PFSK-1 (cell line): ENCODE data around the gene SELP.

ENCODE experiments used
- FOXP2 ChIP-seq: optimal IDR thresholded peaks from 2 replicates; pipeline ENCODE3; 2011; ENCODE audit warnings: borderline replicate concordance, control low read depth, inconsistent platforms; ENCODE audit not compliant: insufficient read depth; ENCODE audit errors: extremely low read length, extremely low read depth
- POLR2AphosphoS5 ChIP-seq: IDR thresholded peaks from 2 replicates; pipeline ENCODE4 v1.6.1; 2012; ENCODE audit warnings: low read depth, mild to moderate bottlenecking, control low read depth, low read length, moderate library complexity
- REST ChIP-seq, 2 experiments: IDR thresholded peaks; 2 replicates each; pipeline versions ENCODE4 v1.6.1 to v1.8.0; 2011 to 2012; ENCODE audit warnings: low read depth in 2 of 2, low read length in 2 of 2, control low read depth in 1 of 2, inconsistent platforms in 1 of 2, mild to moderate bottlenecking in 1 of 2, moderate library complexity in 1 of 2; ENCODE audit not compliant: insufficient read depth in 1 of 2
- SIN3A ChIP-seq: IDR thresholded peaks from 2 replicates; pipeline ENCODE4 v1.6.1; 2012; ENCODE audit warnings: mild to moderate bottlenecking, low read length, moderate library complexity, borderline replicate concordance; ENCODE audit not compliant: insufficient read depth
- TAF1 ChIP-seq: IDR thresholded peaks from 2 replicates; pipeline ENCODE4 v1.6.1; 2012; ENCODE audit warnings: low read length, control low read depth, borderline replicate concordance; ENCODE audit not compliant: insufficient read depth

SELP gene

DNA sequence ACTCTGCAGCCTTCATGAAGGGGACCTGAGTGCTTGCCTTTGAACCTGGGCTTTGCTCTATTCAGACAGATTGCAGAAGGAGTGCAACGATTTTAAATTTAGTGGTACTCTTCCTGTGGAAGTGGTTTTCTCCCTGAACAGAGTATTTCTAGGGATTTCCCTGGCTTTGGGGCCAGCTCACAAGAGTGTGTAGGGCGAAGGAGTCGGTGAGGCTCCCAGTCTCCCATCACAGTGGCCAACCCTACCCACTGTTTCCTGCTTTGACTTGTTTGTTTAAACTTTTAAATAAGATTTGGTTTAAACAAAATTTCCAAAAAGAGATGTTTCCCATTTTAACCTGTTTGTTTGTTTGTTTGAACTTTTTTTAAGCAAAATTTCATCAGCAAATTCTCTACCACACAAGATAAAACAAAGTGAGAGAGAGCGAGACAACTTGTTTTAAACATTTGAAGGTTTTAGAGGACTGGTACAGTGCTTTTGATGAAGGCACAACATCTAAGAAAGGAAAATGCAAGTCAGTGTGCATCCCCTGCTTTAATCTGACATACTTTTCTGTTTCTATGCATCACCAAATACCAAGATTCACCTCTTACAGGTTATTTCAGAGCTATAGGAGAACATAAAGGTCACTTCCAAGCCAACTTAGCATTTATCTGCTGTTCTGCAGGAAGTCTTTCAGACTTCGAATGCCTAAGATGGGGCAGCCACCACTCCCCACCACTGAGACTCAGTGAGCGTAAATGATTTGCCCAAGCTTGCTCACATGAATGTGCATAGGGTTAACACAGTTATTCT is 6.6 kb downstream of the SELP start:
- no peak for TF ChIP-seq TAF1
- TF ChIP-seq FOXP2: no peak
- no peak for TF ChIP-seq SIN3A
- TF ChIP-seq REST (IDR thresholded peaks at IDR 0.05; ENCODE audit: insufficient read depth in 1 of 2, low read depth in 2 of 2, low read length in 2 of 2): no peak
- no peak for TF ChIP-seq POLR2AphosphoS5

- TF ChIP-seq FOXP2 (no peak), TAF1 (no peak), POLR2AphosphoS5 (no peak), REST (IDR thresholded peaks at IDR 0.05; ENCODE audit: insufficient read depth in 1 of 2, low read depth in 2 of 2, low read length in 2 of 2) (no peak), SIN3A (no peak)
Measured at GRCh38 chr1:169620565-169620964, 9.4 kb downstream of the SELP start.

- TF ChIP-seq REST (IDR thresholded peaks at IDR 0.05; ENCODE audit: insufficient read depth in 1 of 2, low read depth in 2 of 2, low read length in 2 of 2) (no peak), FOXP2 (no peak), POLR2AphosphoS5 (no peak), SIN3A (no peak)
Measured at GRCh38 chr1:169618367-169618766, 11.6 kb downstream of the SELP start.

DNA sequence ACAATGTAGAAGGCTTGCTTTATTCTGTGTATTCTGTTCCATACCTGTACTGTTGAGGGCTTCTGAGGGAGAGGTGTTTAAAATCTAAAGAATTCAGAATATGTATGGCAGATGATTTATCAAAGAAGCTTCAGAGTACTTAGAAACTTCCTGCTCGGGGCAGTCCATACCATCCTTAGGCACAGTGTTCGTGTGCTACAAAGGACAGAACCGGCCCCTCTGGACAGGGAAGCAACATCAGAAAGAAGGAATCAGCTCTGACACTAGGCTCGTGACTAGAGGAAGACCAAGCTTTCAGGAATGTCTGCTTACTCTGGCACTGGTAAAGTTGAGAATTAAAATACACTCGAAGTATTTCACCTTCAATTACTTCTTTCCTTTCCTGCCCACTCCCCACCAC is 14.1 kb downstream of the SELP start:
- TF ChIP-seq REST (IDR thresholded peaks at IDR 0.05; ENCODE audit: insufficient read depth in 1 of 2, low read depth in 2 of 2, low read length in 2 of 2): no peak
- no peak for TF ChIP-seq FOXP2
- TF ChIP-seq POLR2AphosphoS5: no peak
- TF ChIP-seq TAF1: no peak
- no peak for TF ChIP-seq SIN3A
